Smooth muscle cell of the brain vasculature (primary cell): ENCODE results near the gene PLA2G4E.

ENCODE experiments used
- DNase-seq: peaks from one replicate; pipeline ENCODE4 v3.0.0-alpha.2; 2012; ENCODE audit warnings: low read depth, low spot score

PLA2G4E gene

DNA sequence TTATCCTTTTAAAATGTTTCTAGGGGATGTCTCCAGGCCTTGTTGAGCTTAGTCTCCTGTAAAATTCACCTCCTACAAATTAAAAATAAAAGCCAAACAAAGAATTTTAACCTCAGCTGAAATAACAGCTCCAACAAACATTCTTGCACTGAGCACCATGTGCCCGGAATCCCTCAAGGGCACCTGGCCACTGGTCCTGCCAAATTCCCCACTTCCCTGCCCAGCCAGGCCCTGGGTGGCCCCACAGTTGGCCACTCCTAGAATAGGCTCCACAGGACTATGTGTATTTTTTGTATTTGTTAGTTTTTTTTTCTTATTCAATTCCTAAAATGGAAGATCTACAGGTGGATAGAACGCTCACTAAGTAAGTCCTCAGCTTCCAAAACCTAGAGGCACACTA is 33.1 kb upstream of the PLA2G4E start:
- no peak for DNase-seq

DNA sequence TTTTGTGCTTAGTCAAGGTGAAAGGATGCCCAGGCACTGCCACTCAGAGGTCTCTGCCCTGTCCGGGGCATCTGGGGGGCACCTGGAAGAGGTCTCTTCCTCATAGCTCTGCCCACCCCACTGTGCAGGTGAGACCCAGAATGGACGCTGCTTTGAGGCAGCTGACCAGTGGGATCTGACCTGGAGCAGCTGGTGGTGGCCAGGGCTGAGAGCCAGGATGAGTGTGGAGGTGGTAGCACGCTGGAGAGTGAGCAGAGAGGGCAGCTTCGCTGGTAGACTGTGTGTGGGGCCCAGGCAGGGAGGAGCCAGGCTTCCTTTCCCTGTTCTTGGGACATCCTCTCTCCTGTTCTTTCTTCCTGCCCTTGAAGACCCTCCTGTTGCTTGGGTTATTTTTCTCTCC is 32.2 kb upstream of the PLA2G4E start:
- no peak for DNase-seq

DNA sequence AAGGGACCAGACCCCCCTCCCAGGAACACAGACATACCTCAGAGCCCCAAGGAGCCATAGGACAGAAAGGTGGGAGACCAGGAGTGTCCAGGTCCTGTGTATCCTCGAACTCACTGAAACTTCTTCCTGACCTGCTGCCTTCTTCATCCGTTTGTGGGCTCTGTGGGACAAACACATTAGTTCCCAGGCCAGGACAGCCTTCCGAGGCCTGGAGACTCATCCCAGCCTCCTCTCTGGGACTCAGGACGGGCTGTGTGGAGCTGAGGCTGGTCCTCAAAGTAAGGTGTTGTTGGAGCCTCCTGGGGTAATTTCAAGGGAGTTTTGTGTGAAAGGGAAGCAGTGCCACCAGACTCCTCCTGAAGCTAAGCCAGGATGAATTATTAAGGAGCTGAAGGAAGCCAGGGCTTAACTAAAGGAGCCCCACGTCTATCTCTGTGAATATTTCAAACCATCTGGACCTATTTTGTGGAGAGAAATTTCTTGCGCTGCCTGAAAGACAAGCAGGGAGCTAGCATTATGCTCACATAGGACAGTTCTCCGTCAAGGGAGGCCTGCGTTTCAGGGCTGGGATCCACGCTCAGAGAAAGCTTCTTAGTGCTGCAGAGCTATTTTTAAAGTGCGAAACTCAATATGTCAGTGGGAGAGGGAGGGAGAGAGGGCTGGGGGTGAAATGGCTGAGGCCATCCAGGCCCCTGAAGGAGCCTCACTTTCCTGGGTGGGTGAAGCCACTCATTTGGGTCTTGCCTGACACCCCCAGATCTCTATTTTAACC is 29.8 kb upstream of the PLA2G4E start:
- DNase-seq, result no peak

DNA sequence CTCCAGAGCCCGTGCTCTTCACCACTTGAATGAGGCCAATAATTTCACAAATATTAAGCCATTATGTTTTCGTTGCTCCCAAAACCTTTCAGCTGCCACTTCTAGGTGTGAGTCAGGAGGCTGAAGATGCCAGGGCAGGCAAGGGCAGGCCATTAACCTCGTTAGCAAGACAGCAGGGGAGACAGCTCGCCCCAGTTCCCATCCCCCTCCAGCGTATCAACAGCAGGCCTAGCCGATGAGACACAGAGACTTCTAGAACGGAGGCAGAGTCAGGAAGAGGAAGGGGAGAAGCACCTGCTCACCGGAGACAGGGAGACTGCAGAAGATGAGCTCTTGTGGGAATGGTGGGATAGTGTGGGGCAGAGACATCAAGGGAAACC is 28.0 kb upstream of the PLA2G4E start:
- DNase-seq, result no peak

DNA sequence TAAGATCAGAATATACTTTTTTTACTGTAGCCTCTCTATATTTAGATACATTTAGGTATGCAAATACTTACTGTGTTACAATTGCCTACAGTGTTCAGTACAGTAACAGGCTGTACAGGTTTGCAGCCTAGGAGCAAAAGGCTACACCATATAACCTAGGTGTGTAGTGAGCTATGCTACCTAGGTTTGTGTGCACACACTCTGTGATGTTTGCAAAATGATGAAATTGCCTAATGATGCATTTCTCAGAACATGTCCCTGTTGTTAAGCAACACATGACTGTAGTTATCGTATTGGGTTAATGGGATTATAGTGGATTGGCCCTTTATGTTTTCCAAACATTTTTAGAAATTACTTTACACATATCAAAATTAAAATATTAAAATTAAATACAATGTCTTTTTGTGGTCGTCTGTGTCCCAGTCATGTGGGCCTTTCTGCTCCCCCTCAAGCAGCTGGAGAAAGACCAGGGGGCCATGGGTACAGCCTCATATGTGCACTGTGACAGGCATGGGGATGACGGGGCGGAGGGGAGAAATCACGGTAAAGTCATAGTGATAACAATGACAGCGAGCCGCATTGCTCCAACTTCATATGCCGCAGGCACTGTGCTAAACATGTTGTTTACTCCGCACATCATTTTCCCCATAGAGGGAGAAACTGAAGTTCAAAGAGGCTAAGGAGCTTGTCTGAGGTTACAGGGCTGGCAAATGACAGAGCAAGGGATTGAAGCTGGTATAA is 27.4 kb upstream of the PLA2G4E start:
- DNase-seq, result no peak

DNA sequence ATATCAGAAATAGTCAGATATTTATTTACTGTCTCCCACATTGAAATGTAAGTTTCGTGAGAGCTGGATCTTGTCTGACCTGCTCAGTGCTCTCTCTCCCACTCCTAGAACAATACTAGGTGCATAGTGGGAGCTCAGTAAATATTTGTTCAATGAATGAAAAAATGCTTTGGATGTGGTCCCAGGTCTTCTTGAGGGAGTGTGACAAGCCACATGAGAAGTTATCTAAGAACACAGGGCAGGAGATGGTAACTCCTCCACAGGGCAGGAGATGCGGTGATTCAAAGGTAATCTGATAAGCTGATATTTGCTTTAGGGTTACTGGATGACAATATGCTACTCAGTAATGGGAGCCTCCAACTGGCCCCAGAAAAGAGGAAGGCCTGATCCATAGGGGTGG is 25.8 kb upstream of the PLA2G4E start:
- no peak for DNase-seq

DNA sequence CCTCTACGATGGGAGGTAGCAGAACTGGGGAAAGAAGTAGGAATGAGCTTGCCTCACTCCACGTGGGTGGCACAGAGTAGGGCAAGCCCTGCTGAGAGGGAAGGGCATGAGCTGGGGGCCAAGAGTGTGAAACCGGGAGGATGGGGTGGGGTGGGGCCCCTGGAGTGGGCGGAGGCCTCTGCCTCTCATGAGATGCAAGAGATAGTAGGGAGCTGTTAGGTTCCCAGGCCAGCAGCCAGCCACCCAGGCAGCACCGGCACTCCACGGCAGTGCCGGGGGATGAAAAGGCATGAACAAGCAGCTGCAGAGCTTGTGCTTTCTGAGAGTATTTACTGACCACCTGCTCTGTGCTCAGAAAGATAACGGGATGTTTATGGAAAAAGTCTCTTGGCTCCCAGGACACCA is 24.4 kb upstream of the PLA2G4E start:
- DNase-seq, result no peak

DNA sequence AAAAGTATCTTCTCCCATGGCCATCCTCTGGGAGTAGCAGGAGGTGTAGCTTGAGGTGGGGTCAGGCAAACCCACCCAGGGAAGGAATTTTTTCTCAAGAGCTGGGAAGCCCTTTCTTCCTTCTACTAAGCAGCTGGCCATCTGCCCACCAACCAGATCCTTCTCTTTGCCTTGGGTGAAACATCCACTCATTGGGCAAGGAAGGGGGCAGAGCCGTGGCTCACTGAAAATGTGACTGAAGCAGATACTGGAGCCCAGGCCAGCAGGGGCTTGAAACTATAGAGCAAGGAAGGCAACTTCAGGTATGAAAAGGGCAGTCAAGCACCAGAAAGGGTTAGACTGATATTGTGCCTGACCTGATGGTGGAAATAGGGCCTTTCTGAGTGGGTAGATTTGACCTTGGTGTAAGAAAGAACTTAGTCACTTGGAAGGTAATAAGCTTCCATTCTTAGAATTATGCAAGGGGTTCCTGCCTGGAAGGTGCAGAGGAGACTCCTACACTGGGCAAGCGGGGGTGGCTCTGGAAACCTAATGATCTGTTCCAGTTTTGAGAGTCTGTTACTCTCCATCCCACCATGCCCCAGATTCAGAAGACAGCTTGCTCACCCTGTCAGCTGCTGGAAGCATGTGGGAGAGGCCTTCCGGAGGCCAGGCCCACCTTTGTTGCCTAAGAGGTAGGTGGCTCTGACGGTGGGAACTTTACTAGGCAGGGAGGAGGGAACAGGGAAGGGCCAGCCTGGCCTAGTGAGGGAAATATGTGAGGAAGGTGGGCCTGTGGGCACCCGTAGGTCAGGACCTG is 22.0 kb upstream of the PLA2G4E start:
- DNase-seq, result no peak

DNA sequence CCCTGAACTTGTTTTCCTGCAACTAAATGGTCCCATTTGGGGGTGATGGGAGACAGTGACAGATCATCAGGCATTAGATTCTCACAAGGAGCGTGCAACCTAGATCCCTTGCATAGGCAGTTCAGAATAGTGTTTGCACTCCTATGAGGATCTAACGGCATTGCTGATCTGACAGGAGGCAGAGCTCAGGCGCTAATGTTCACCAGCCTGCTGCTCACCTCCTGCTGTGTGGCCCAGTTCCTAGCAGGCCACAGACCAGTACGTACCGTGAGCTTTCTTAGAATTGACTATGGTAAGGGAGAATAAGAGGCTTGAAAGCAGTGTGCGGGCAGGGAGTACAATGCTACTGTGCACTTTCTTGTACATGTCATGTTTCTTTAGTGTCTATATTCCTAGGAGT is 17.6 kb upstream of the PLA2G4E start:
- DNase-seq, result no peak

DNA sequence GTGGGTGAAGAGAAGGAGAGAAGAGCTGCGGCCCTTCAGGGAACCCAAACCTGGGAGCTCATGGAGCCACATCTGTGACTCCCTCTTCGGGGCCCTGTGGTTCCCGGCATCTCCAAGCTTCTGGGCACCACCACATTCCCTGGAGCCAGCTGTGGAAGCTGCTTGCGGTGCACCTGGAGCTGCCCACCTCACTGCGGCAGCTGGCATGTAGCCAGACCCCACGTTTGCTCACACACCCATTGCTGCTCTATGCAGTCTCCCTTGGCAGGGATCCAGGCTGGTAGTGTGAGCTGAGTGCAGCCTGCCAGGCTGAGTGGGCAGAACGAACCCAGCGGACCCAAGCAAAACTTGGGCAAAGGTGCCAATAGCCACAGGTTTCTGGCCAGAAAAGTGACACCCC is 16.8 kb upstream of the PLA2G4E start:
- DNase-seq, result no peak

DNA sequence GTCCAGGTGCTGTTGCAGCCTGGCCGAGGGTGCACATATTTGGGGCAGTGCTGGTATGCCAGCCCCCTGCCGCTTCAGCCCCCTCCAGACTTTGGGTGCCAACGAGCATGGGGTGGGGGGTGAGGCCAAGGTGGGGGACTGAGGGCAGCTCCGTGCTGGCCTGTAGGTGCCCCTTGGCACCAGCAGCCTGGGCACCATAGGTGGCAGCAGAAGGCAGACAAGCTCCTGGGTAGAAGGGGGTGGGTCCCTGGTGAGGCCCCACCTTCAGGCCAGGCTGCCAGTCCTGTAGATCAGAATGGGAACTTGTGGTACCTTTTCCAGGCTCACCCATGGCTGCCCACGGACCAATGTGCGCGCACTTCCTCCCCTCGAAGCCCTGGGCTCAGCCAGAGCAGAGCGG is 16.1 kb upstream of the PLA2G4E start:
- no peak for DNase-seq

DNA sequence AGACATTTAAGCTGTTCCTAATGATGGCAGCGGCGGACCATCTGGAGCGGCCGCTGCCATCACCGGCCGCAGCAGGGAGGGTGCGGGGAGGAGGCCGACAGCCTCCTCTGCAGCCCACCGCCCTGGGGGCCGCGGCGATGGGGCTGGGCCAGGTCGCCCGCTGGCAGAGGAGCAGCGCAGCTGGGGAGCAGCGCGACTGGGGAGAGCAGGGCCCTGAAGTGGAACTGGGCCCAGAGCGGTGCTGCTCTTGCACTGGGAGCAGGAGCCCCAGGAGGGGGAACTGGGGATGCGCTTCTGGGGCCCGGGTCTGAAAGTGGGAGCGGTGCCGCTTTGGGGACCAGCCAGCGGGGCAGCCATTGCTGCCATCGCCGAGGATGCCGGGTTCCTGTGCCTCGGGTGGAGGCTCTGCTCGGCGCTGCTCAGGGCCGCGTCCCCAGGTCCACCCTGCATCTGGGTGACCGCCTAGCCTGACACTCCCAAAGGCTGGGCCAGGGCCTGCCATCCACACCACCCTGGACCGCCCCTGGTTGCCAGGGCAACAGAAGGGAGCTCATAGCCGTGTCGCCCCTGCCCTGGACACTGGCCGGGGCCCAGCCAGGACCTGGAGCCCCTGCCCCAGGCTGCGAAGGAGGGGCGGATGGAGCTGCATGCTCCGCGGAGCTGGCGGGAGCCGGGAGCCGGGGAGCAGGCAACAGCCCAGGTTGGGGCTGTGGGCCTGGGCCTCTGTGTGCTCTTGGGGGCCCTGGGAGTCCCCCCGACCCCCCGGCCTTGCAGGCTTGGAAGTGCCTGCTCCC is 15.5 kb upstream of the PLA2G4E start:
- no peak for DNase-seq

DNA sequence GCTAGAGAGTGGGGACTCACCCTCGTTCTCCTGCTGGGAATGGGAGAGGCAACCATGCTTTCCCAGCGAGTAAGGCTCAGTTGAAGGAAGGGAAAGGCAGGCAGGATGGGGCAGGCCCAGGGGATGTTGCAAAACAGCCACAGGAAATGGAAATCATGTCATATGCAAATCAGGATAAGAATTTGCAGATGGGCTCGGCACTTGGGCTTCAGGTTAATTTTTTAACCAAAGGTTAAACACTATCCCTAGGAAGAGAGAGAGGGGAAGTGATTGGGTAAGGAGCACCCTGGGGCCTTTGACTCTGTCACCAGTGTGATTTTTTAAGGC is 14.6 kb upstream of the PLA2G4E start:
- no peak for DNase-seq

DNA sequence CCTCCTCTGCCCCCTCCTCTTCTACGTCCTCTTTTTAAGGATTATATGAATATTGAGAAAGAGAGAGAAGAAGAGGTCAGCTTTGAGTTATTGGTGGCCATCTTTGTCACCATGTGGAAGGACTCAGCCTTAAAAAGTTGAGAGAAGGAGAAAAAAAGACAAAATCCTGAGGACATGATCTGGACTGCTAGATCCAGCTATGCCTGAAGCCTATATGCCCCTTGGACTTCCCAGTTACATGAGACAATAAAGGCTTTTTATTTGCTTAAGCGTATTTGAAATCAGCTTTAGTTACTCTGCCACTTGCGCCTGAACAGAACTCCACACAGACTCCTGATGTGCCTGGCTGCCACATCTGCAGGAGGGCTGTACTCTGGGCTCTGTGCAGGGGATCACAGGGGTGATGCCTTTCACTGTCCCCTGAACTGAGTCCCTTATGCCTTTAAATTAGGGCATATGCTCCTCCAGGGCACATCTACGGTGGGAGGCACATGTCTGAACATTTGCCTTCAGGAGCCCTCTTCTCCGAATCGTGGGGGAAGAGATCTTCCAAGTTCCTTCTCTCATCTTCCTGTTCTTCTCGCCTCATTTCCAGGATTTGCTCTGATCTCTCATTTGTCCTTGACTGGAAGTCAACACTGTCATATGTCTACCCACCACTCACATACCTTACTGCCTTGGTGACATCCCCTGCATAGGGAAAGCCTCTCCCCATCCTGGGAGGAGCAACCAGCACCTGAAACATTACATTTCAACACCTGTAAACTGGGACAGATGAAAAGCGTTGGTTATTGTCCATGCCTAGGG is 14.0 kb upstream of the PLA2G4E start:
- DNase-seq, result no peak

DNA sequence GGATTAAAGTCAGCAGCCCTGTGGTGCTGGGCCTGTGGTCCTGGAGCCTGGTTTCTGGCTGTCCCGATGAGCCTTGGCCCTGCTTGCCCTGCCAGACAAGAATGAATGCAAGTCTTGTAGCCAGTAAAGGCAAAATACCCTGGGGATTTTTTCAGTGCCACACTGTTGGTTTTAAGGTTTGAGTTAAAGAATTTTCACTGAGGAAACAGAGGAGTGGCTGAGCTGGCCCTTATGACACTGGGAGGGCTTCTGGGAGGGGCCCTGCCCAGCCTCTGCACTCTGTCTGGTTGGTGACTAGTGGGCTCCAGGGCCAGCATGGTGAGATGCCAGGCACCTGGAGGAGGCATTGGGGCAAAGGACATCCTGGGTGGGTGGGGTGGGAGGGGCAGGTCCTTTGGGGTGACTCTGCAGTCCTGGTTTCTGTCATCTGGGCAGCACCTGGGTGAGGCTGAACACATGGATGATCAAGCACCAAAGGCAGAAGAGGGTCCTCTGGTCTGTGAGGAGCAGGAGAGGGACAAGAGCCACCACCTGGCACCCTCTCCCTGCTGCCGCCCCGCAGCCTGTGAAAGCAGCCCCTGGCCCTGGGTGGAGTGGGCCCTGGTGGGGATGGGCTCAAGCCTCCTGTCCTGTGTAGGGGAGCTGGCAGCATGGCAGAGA is 12.5 kb upstream of the PLA2G4E start:
- no peak for DNase-seq

DNA sequence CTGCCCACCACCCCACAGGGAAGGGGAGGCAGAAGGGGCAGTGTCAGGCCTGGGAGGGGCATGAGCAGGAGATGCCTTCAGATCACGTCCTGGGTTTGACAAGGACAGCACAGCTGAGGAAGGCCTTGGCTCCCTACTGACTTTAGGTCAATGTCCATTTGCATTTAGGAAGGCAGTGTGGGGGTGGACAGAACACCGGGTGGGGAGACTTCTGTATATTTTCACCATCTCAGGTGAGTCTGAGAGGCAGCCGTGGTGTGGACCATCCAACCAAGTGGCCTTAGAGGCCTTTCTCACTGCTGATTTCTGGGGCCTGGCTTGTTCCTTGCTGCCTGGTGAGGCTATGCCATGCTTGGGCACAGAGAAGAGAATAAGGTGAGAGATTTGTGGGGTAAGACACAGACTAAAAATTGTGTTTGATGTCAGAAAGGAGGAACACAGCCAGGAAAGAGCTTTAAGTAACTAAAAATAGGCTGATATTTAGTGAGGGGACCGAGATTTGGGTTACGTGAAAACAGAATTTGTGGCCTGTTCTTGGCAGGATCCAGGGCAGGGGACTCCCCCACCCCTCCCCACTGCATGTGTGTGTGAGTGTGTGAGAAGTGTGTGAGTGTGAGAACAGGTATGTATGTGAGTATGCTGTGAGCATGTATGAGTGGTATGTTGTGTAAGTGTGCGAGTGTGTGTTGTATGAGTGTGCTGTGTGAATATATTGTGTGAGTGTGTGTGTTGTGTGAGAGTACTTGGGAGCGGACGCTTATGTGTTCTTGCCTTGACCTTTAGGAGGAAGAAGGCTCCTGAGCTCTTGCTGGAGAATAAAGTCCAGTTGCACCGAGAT is 11.8 kb upstream of the PLA2G4E start:
- DNase-seq, result no peak

DNA sequence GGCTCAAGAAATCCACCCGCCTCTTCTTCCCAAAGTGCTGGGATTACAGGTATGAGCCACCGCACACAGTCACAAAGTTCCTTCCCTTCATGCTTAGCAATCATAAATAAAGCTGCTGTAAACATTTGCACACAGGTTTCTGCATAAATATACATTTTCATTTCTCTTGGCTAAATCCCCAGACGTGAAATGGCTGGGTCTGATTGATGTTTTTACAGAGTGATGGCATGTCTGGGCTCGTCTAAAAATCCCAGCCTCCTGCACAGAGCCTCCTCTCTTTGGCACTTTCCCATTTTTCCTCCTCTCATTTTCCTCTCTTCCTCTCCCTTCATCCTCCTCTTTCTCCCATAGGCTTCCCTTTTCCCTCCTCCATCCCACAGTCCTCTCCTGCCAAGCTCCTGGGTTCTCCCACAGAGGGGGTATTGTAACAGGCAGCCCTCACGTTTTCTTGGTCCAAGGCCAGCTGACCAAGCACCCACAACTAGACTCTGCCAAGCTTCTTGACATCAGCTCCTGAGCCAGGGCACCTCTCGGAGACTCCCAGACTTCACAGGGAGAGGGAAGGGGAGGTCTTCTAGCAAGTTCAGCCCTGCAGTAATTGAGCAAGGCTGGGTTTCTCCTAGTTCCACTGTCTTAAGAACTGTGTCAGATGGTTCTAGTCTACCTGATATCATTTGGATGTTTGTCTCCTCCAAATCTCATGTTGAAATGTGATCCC is 10.5 kb upstream of the PLA2G4E start:
- DNase-seq, result no peak

DNA sequence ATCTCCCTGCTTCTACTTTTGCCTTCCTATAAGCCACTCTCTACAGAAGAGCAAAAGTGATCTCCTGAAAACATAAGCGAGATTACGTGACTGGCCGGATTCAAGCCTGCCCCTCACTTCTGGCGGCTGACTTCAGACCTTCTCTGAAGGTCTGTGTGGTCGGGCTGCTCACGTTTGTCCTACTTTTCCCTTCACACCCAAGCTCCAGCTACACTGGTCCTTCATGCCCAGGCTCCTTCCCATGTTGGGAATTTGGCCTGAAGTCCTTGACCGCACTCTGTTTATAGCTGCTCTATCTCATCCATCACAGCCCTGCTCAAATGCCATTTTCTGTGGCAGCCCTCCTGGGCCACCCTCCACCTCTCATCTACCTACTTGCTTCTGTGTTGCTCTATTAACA is 6.7 kb upstream of the PLA2G4E start:
- DNase-seq, result no peak

DNA sequence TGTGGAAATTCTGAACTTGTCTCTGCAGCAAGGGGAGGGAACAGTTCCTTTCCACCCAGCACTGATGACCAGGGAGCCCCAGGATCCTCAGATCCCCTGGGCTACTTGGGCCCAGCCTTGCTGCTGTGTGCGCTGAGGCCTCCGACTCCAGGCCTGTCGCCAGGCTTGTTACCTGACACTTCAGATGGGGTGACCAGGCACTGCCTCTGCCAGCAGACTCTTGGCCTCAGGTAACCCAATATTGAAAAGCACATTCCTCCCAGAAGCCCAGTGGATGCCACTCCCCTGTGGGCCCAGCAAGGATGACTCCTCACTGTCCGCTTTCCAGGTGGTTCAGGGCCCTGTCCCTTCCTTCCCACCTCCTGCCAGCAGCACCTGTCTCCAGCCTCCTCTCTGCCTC is 3.5 kb upstream of the PLA2G4E start:
- DNase-seq, result no peak
